Activated T-cell treated with anti-CD3 and anti-CD28 coated beads, Interleukin-2, amount 50 U/mL, for 24 hours (primary cell): ENCODE measurements around the gene PDZK1.
"Not testable (repeated sequence)": the region's sequence is repeated elsewhere in the genome, so short reads cannot be mapped to it uniquely, and the experiment has no call there.

ENCODE experiments used
- DNase-seq: peaks from one replicate; pipeline ENCODE4 v3.0.0-alpha.2; 2020
- H3K27ac Mint-ChIP-seq: 2 replicates; pipeline ENCODE4 v1.8.0; 2020; ENCODE audit warnings: mild to moderate bottlenecking, mixed read lengths
- H3K27me3 Mint-ChIP-seq: 2 replicates; pipeline ENCODE4 v1.8.0; 2020; ENCODE audit warnings: mixed read lengths
- H3K36me3 Mint-ChIP-seq: 2 replicates; pipeline ENCODE4 v1.8.0; 2020; ENCODE audit warnings: low read depth, mixed read lengths
- H3K4me1 Mint-ChIP-seq: 2 replicates; pipeline ENCODE4 v1.8.0; 2020; ENCODE audit warnings: low read depth, mixed read lengths
- H3K4me3 Mint-ChIP-seq: 2 replicates; pipeline ENCODE4 v1.8.0; 2020; ENCODE audit warnings: mild to moderate bottlenecking, moderate library complexity, mixed read lengths
- H3K9me3 Mint-ChIP-seq: 2 replicates; pipeline ENCODE4 v1.8.0; 2020; ENCODE audit warnings: mixed read lengths

PDZK1 gene

GRCh38 chr1:145695821-145696629 is 11.1 kb downstream of the PDZK1 start:
- Mint-ChIP-seq H3K9me3 (no peaks in the 10 kb centered on the region), H3K36me3 (no peaks in the 10 kb centered on the region), H3K27ac (no peak overlapping the region), H3K4me1 (peaks cover under 1% of the 10 kb centered on the region), H3K4me3 (no peak overlapping the region), H3K27me3 (no peaks in the 10 kb centered on the region)
- DNase-seq = no peak

GRCh38 chr1:145692785-145693443 is 14.3 kb downstream of the PDZK1 start:
- peaks cover 25% of the 10 kb centered on the region for H3K4me1 Mint-ChIP-seq
- no peak overlapping the region for H3K27ac Mint-ChIP-seq

GRCh38 chr1:145690587-145691558 is 16.3 kb downstream of the PDZK1 start:
- H3K4me3 Mint-ChIP-seq = no peak overlapping the region
- peak overlapping the region; percentile 1 for H3K27ac Mint-ChIP-seq
- H3K4me1 Mint-ChIP-seq = peaks cover 25% of the 10 kb centered on the region
- no peaks in the 10 kb centered on the region for H3K9me3 Mint-ChIP-seq
- no peak for DNase-seq
- H3K27me3 Mint-ChIP-seq = no peaks in the 10 kb centered on the region
- peaks cover 4% of the 10 kb centered on the region for H3K36me3 Mint-ChIP-seq

More at GRCh38 chr1:145692785-145693443, 14.3 kb downstream of the PDZK1 start:
- Mint-ChIP-seq H3K36me3 (no peaks in the 10 kb centered on the region), H3K9me3 (no peaks in the 10 kb centered on the region), H3K27me3 (no peaks in the 10 kb centered on the region), H3K4me3 (no peak overlapping the region)
- DNase-seq = no peak

- H3K4me3 Mint-ChIP-seq = no peak overlapping the region
These were observed 17.2 kb downstream of the PDZK1 start for GRCh38 chr1:145689922-145690321.

GRCh38 chr1:145688924-145689323 is 18.2 kb downstream of the PDZK1 start:
- Mint-ChIP-seq H3K27me3 (no peaks in the 10 kb centered on the region), H3K27ac (no peak overlapping the region), H3K9me3 (no peaks in the 10 kb centered on the region), H3K4me3 (no peak overlapping the region), H3K36me3 (peaks cover 4% of the 10 kb centered on the region), H3K4me1 (peaks cover 25% of the 10 kb centered on the region)
- DNase-seq = no peak

More at GRCh38 chr1:145689922-145690321, 17.2 kb downstream of the PDZK1 start:
- H3K27ac Mint-ChIP-seq = no peak overlapping the region
- no peak for DNase-seq
- H3K36me3 Mint-ChIP-seq = peaks cover 4% of the 10 kb centered on the region
- H3K27me3 Mint-ChIP-seq = no peaks in the 10 kb centered on the region
- H3K9me3 Mint-ChIP-seq = no peaks in the 10 kb centered on the region
- peaks cover 25% of the 10 kb centered on the region for H3K4me1 Mint-ChIP-seq

GRCh38 chr1:145688328-145688727 is 18.8 kb downstream of the PDZK1 start:
- H3K36me3 Mint-ChIP-seq = peaks cover 4% of the 10 kb centered on the region
- no peak overlapping the region for H3K27ac Mint-ChIP-seq
- peaks cover 25% of the 10 kb centered on the region for H3K4me1 Mint-ChIP-seq
- no peak overlapping the region for H3K4me3 Mint-ChIP-seq
- H3K9me3 Mint-ChIP-seq = no peaks in the 10 kb centered on the region
- no peak for DNase-seq
- H3K27me3 Mint-ChIP-seq = no peaks in the 10 kb centered on the region

- H3K27me3 Mint-ChIP-seq, H3K27ac Mint-ChIP-seq, DNase-seq, H3K36me3 Mint-ChIP-seq, H3K9me3 Mint-ChIP-seq, H3K4me3 Mint-ChIP-seq: not testable (repeated sequence)
- H3K4me1 Mint-ChIP-seq = peaks cover 25% of the 10 kb centered on the region
These were observed 21.1 kb downstream of the PDZK1 start for GRCh38 chr1:145686078-145686477.

GRCh38 chr1:145684858-145685257 is 22.3 kb downstream of the PDZK1 start:
- H3K9me3 Mint-ChIP-seq, DNase-seq, H3K27me3 Mint-ChIP-seq, H3K4me3 Mint-ChIP-seq, H3K27ac Mint-ChIP-seq, H3K36me3 Mint-ChIP-seq: not testable (repeated sequence)
- peaks cover 13% of the 10 kb centered on the region for H3K4me1 Mint-ChIP-seq

- H3K36me3 Mint-ChIP-seq = peaks cover 15% of the 10 kb centered on the region
- H3K9me3 Mint-ChIP-seq = not testable (repeated sequence)
These were observed 34.0 kb downstream of the PDZK1 start for GRCh38 chr1:145673217-145673616.

GRCh38 chr1:145670995-145671745 is 36.0 kb downstream of the PDZK1 start:
- not testable (repeated sequence) for H3K9me3 Mint-ChIP-seq, H3K4me3 Mint-ChIP-seq, DNase-seq, H3K27me3 Mint-ChIP-seq
- peaks cover 25% of the 10 kb centered on the region for H3K36me3 Mint-ChIP-seq
- peak overlapping the region; percentile 88 for H3K27ac Mint-ChIP-seq
- H3K4me1 Mint-ChIP-seq = peaks cover 19% of the 10 kb centered on the region

More at GRCh38 chr1:145673217-145673616, 34.0 kb downstream of the PDZK1 start:
- H3K4me3 Mint-ChIP-seq, H3K27ac Mint-ChIP-seq, DNase-seq, H3K27me3 Mint-ChIP-seq: not testable (repeated sequence)
- peaks cover 20% of the 10 kb centered on the region for H3K4me1 Mint-ChIP-seq

- H3K4me3 Mint-ChIP-seq, DNase-seq, H3K9me3 Mint-ChIP-seq, H3K4me1 Mint-ChIP-seq, H3K27me3 Mint-ChIP-seq, H3K27ac Mint-ChIP-seq: not testable (repeated sequence)
- peaks cover 20% of the 10 kb centered on the region for H3K36me3 Mint-ChIP-seq
These were observed 42.2 kb downstream of the PDZK1 start for GRCh38 chr1:145665015-145665414.

GRCh38 chr1:145662502-145662901 is 44.7 kb downstream of the PDZK1 start:
- not testable (repeated sequence) for DNase-seq, H3K4me3 Mint-ChIP-seq, H3K4me1 Mint-ChIP-seq, H3K27ac Mint-ChIP-seq, H3K9me3 Mint-ChIP-seq, H3K27me3 Mint-ChIP-seq
- peaks cover 20% of the 10 kb centered on the region for H3K36me3 Mint-ChIP-seq

GRCh38 chr1:145656245-145656943 is 50.8 kb downstream of the PDZK1 start:
- H3K9me3 Mint-ChIP-seq, H3K4me1 Mint-ChIP-seq, DNase-seq, H3K27ac Mint-ChIP-seq, H3K4me3 Mint-ChIP-seq, H3K27me3 Mint-ChIP-seq: not testable (repeated sequence)
- peaks cover 23% of the 10 kb centered on the region for H3K36me3 Mint-ChIP-seq
